H9 (cell line): ENCODE measurements around the gene ANKRD2. TPM values are rescaled to one million over a fixed set of nuclear protein-coding genes. Genes with fewer than 3 reads are reported as not detected.
"Not testable (repeated sequence)": the region's sequence is repeated elsewhere in the genome, so short reads cannot be mapped to it uniquely, and the experiment has no call there.

Experiments
- DNase-seq: peaks from one replicate; pipeline ENCODE4 v3.0.0-alpha.2; 2017
- H2AFZ ChIP-seq: one replicate; pipeline ENCODE4 v1.6.1; 2013; ENCODE audit warnings: mild to moderate bottlenecking, low read length, control low read depth, moderate library complexity
- H2AK5ac ChIP-seq: 2 replicates; pipeline ENCODE4 v1.6.1; 2013; ENCODE audit warnings: low read length, control low read depth, mixed read lengths; ENCODE audit not compliant: insufficient read length
- H2BK120ac ChIP-seq: one replicate; pipeline ENCODE4 v1.6.1; 2013; ENCODE audit warnings: low read depth, mild to moderate bottlenecking, low read length, control low read depth, inconsistent platforms; ENCODE audit not compliant: poor library complexity, severe bottlenecking
- H2BK12ac ChIP-seq: 2 replicates; pipeline ENCODE4 v1.6.1; 2013; ENCODE audit warnings: low read length, control low read depth, mixed read lengths, low read depth; ENCODE audit not compliant: insufficient read length
- H2BK15ac ChIP-seq: 2 replicates; pipeline ENCODE4 v1.6.1; 2013; ENCODE audit warnings: low read depth, low read length, control low read depth
- H2BK20ac ChIP-seq: one replicate; pipeline ENCODE4 v1.6.1; 2013; ENCODE audit warnings: low read depth, mild to moderate bottlenecking, low read length, control low read depth, inconsistent platforms; ENCODE audit not compliant: poor library complexity, severe bottlenecking
- H2BK5ac ChIP-seq: 2 replicates; pipeline ENCODE4 v1.6.1; 2013; ENCODE audit warnings: low read length, control low read depth, mixed read lengths; ENCODE audit not compliant: insufficient read length
- H3K14ac ChIP-seq: 2 replicates; pipeline ENCODE4 v1.6.1; 2013; ENCODE audit warnings: low read length, control low read depth; ENCODE audit not compliant: insufficient read depth
- H3K18ac ChIP-seq: 2 replicates; pipeline ENCODE4 v1.6.1; 2013; ENCODE audit warnings: low read depth, mild to moderate bottlenecking, mixed read lengths, low read length, control low read depth; ENCODE audit not compliant: insufficient read length
- H3K23ac ChIP-seq: 2 replicates; pipeline ENCODE4 v1.6.1; 2013; ENCODE audit warnings: low read length, control low read depth, mixed read lengths, low read depth; ENCODE audit not compliant: insufficient read length
- H3K23me2 ChIP-seq: 2 replicates; pipeline ENCODE4 v1.6.1; 2013; ENCODE audit warnings: low read depth, mild to moderate bottlenecking, mixed read lengths, low read length, control low read depth; ENCODE audit not compliant: insufficient read length, poor library complexity, severe bottlenecking
- H3K27ac ChIP-seq: 2 replicates; pipeline ENCODE4 v1.5.1; 2013; ENCODE audit warnings: low read length, control low read depth, mixed read lengths, low read depth; ENCODE audit not compliant: insufficient read length
- H3K27me3 ChIP-seq: 2 replicates; pipeline ENCODE4 v1.6.1; 2013; ENCODE audit warnings: low read length, control low read depth, inconsistent platforms; ENCODE audit not compliant: insufficient read depth
- H3K4ac ChIP-seq: 2 replicates; pipeline ENCODE4 v1.6.1; 2013; ENCODE audit warnings: low read depth, mild to moderate bottlenecking, control low read depth, inconsistent platforms, low read length, moderate library complexity
- H3K4me1 ChIP-seq: 2 replicates; pipeline ENCODE4 v1.6.1; 2013; ENCODE audit warnings: low read length, control low read depth, inconsistent platforms; ENCODE audit not compliant: insufficient read depth
- H3K4me2 ChIP-seq: 2 replicates; pipeline ENCODE4 v1.6.1; 2013; ENCODE audit warnings: low read length, control low read depth, mixed read lengths; ENCODE audit not compliant: insufficient read length, insufficient read depth
- H3K56ac ChIP-seq: 2 replicates; pipeline ENCODE4 v1.6.1; 2013; ENCODE audit warnings: low read depth, mild to moderate bottlenecking, mixed read lengths, low read length, control low read depth; ENCODE audit not compliant: insufficient read length
- H3K79me1 ChIP-seq: 2 replicates; pipeline ENCODE4 v1.6.1; 2013; ENCODE audit warnings: low read depth, mild to moderate bottlenecking, moderate library complexity, low read length, control low read depth, inconsistent platforms; ENCODE audit not compliant: insufficient read depth, poor library complexity, severe bottlenecking
- H3K79me2 ChIP-seq: 2 replicates; pipeline ENCODE4 v1.6.1; 2013; ENCODE audit warnings: low read length, control low read depth, inconsistent platforms; ENCODE audit not compliant: insufficient read depth
- H3K9ac ChIP-seq: 2 replicates; pipeline ENCODE4 v1.6.1; 2013; ENCODE audit warnings: low read length, control low read depth, mixed read lengths; ENCODE audit not compliant: insufficient read length; ENCODE audit errors: extremely low read depth
- H3K9me3 ChIP-seq: one replicate; pipeline ENCODE4 v1.6.1; 2013; ENCODE audit warnings: low read depth, low read length, inconsistent platforms; ENCODE audit not compliant: control insufficient read depth
- H3T11ph ChIP-seq: one replicate; pipeline ENCODE4 v1.6.1; 2013; ENCODE audit warnings: mild to moderate bottlenecking, low read length, control low read depth, inconsistent platforms
- H4K20me1 ChIP-seq: one replicate; pipeline ENCODE4 v1.6.1; 2013; ENCODE audit not compliant: control insufficient read depth, insufficient read length, insufficient read depth
- H4K5ac ChIP-seq: 2 replicates; pipeline ENCODE4 v1.6.1; 2013; ENCODE audit warnings: low read depth, mild to moderate bottlenecking, mixed read lengths, low read length, control low read depth; ENCODE audit not compliant: insufficient read length
- H4K8ac ChIP-seq: replicated peaks from 2 replicates; pipeline ENCODE4 v1.6.1; 2013; ENCODE audit warnings: low read length, control low read depth, mixed read lengths, low read depth; ENCODE audit not compliant: insufficient read length
- H4K91ac ChIP-seq: 2 replicates; pipeline ENCODE4 v1.6.1; 2013; ENCODE audit warnings: low read depth, mild to moderate bottlenecking, moderate library complexity, mixed read lengths, low read length, control low read depth; ENCODE audit not compliant: insufficient read length
- H3K27ac Mint-ChIP-seq, 3 experiments: 2 replicates in 2 of 3; 3 replicates in 1 of 3; pipeline ENCODE4 v1.8.0; 2020 to 2021; ENCODE audit warnings: mixed read lengths in 3 of 3, mild to moderate bottlenecking in 1 of 3, moderate library complexity in 1 of 3
- H3K27me3 Mint-ChIP-seq: 2 replicates; pipeline ENCODE4 v1.8.0; 2021; ENCODE audit warnings: low read depth, mild to moderate bottlenecking, moderate library complexity, mixed read lengths
- H3K36me3 Mint-ChIP-seq, 3 experiments: 2 replicates in 2 of 3; 3 replicates in 1 of 3; pipeline ENCODE4 v1.8.0; 2020 to 2021; ENCODE audit warnings: low read depth in 3 of 3, mixed read lengths in 3 of 3; ENCODE audit not compliant: insufficient read depth in 1 of 3
- H3K4me1 Mint-ChIP-seq, 2 experiments: 2 replicates each; pipeline ENCODE4 v1.8.0; 2020; ENCODE audit warnings: mixed read lengths in 2 of 2
- H3K4me3 Mint-ChIP-seq, 2 experiments: 2 replicates in 1 of 2; 3 replicates in 1 of 2; pipeline ENCODE4 v1.8.0; 2020 to 2021; ENCODE audit warnings: mild to moderate bottlenecking in 2 of 2, mixed read lengths in 2 of 2, moderate library complexity in 1 of 2
- H3K9me3 Mint-ChIP-seq, 2 experiments: 2 replicates in 1 of 2; 3 replicates in 1 of 2; pipeline ENCODE4 v1.8.0; 2020; ENCODE audit warnings: mild to moderate bottlenecking in 2 of 2, mixed read lengths in 2 of 2, moderate library complexity in 1 of 2
- WGBS: extraction: QIAGEN DNeasy Blood & Tissue Kit; methylation state at CpG from one replicate; pipeline ENCODE4 v1.1.7; 2013; ENCODE audit warnings: missing lambda C conversion rate, low lambda C conversion rate, mixed read lengths; ENCODE audit not compliant: insufficient read length; ENCODE audit errors: extremely low coverage; 5-methylcytosine and 5-hydroxymethylcytosine counted together
- total RNA-seq: library from RNA; stranded (reverse); gene quantifications from 2 replicates; pipeline ENCODE4 v1.2.1, GENCODE V29; 2021
- TF ChIP-seq, protein P1 (sequence below): fragments of 200-600 bp; sonication (generic); conservative IDR thresholded peaks from 3 replicates; pipeline ENCODE4 v1.8.0; 2021; ENCODE audit warnings: antibody characterized with exemption, mild to moderate bottlenecking

The ANKRD2 gene
- total RNA-seq, 1 experiment from 2014 or later: not detected

GRCh38 chr10:97525683-97526110 lies 46.9 kb upstream of the ANKRD2 start:
- H3K18ac ChIP-seq: no peak overlapping the region
- H3K23me2 ChIP-seq: no peaks in the 10 kb centered on the region
- H2BK15ac ChIP-seq: no peak overlapping the region
- H3K9me3 Mint-ChIP-seq: peaks cover 17 to 18% of the 10 kb centered on the region in 2 experiments
- H3K14ac ChIP-seq: no peak overlapping the region
- no peak overlapping the region for H4K5ac ChIP-seq
- peaks cover 2% of the 10 kb centered on the region; the same call in 1 of the 2 replicates for H3K4me1 ChIP-seq
- no peak overlapping the region for H2BK20ac ChIP-seq
- TF ChIP-seq, protein P1, sequence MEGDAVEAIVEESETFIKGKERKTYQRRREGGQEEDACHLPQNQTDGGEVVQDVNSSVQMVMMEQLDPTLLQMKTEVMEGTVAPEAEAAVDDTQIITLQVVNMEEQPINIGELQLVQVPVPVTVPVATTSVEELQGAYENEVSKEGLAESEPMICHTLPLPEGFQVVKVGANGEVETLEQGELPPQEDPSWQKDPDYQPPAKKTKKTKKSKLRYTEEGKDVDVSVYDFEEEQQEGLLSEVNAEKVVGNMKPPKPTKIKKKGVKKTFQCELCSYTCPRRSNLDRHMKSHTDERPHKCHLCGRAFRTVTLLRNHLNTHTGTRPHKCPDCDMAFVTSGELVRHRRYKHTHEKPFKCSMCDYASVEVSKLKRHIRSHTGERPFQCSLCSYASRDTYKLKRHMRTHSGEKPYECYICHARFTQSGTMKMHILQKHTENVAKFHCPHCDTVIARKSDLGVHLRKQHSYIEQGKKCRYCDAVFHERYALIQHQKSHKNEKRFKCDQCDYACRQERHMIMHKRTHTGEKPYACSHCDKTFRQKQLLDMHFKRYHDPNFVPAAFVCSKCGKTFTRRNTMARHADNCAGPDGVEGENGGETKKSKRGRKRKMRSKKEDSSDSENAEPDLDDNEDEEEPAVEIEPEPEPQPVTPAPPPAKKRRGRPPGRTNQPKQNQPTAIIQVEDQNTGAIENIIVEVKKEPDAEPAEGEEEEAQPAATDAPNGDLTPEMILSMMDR: no peak
- no peaks in the 10 kb centered on the region for H4K20me1 ChIP-seq
- no peak overlapping the region for H4K91ac ChIP-seq
- no peaks in the 10 kb centered on the region for H3K9me3 ChIP-seq
- H3K23ac ChIP-seq: no peak overlapping the region
- no peak for DNase-seq
- H3K4me1 Mint-ChIP-seq: peaks cover 12 to 13% of the 10 kb centered on the region in 2 experiments
- H3K4me3 Mint-ChIP-seq: no peak overlapping the region
- no peak overlapping the region for H3K4ac ChIP-seq
- peaks cover 4 to 9% (median 7%) of the 10 kb centered on the region in 3 experiments for H3K36me3 Mint-ChIP-seq
- H3T11ph ChIP-seq: no peak overlapping the region
- H4K8ac ChIP-seq: no peak overlapping the region
- no peak overlapping the region for H3K27ac Mint-ChIP-seq
- H3K27ac ChIP-seq: no peak overlapping the region
- no peak overlapping the region for H2AFZ ChIP-seq
- no peak overlapping the region for H3K4me2 ChIP-seq
- no peak overlapping the region for H2BK12ac ChIP-seq
- H3K56ac ChIP-seq: no peak overlapping the region
- no peaks in the 10 kb centered on the region; the same call in 1 of the 2 replicates for H3K27me3 Mint-ChIP-seq
- no peak overlapping the region for H3K9ac ChIP-seq
- no peak overlapping the region for H2AK5ac ChIP-seq
- no peaks in the 10 kb centered on the region for H3K79me1 ChIP-seq
- H3K79me2 ChIP-seq: no peaks in the 10 kb centered on the region
- H3K27me3 ChIP-seq: no peaks in the 10 kb centered on the region
- no CpG with 5 or more reads among the region's 1 CpG for WGBS
- no peak overlapping the region for H2BK120ac ChIP-seq
- H2BK5ac ChIP-seq: no peak overlapping the region

GRCh38 chr10:97528876-97529275 lies 43.7 kb upstream of the ANKRD2 start:
- whole genome bisulfite sequencing: no CpG with 5 or more reads among the region's 29 CpGs
- not testable (repeated sequence) for H3K4me3 Mint-ChIP-seq

More at GRCh38 chr10:97528876-97529275, 43.7 kb upstream of the ANKRD2 start:
- not testable (repeated sequence) for H4K5ac ChIP-seq, H2BK5ac ChIP-seq, H4K91ac ChIP-seq, H3K56ac ChIP-seq, H3K4me1 ChIP-seq, H3T11ph ChIP-seq, H2BK12ac ChIP-seq, H2AFZ ChIP-seq, H4K8ac ChIP-seq, H3K27me3 Mint-ChIP-seq, H3K9me3 ChIP-seq, H3K23me2 ChIP-seq, H3K27me3 ChIP-seq, H4K20me1 ChIP-seq, H3K4me2 ChIP-seq, H2AK5ac ChIP-seq, H2BK15ac ChIP-seq, H3K27ac Mint-ChIP-seq, H3K36me3 Mint-ChIP-seq, H3K79me1 ChIP-seq, H3K9ac ChIP-seq, DNase-seq, H3K79me2 ChIP-seq, H3K14ac ChIP-seq, H2BK120ac ChIP-seq, H3K23ac ChIP-seq, H3K18ac ChIP-seq, H2BK20ac ChIP-seq, H3K4ac ChIP-seq, H3K27ac ChIP-seq
- Mint-ChIP-seq H3K9me3 (peaks cover 17 to 18% of the 10 kb centered on the region in 2 experiments), H3K4me1 (peaks cover 7 to 16% of the 10 kb centered on the region in 2 experiments)
